HG03521 (cell line): ENCODE data around the gene HSP90AA1.
"Not testable (repeated sequence)": the region's sequence is repeated elsewhere in the genome, so short reads cannot be mapped to it uniquely, and the experiment has no call there.

Source experiments
- ATAC-seq: cut with Tn5 transposase; IDR thresholded peaks from one replicate; pipeline ENCODE4 v1.9.1; 2021; ENCODE audit warnings: mild to moderate bottlenecking, moderate library complexity; ENCODE audit not compliant: unreplicated experiment

Gene HSP90AA1

DNA sequence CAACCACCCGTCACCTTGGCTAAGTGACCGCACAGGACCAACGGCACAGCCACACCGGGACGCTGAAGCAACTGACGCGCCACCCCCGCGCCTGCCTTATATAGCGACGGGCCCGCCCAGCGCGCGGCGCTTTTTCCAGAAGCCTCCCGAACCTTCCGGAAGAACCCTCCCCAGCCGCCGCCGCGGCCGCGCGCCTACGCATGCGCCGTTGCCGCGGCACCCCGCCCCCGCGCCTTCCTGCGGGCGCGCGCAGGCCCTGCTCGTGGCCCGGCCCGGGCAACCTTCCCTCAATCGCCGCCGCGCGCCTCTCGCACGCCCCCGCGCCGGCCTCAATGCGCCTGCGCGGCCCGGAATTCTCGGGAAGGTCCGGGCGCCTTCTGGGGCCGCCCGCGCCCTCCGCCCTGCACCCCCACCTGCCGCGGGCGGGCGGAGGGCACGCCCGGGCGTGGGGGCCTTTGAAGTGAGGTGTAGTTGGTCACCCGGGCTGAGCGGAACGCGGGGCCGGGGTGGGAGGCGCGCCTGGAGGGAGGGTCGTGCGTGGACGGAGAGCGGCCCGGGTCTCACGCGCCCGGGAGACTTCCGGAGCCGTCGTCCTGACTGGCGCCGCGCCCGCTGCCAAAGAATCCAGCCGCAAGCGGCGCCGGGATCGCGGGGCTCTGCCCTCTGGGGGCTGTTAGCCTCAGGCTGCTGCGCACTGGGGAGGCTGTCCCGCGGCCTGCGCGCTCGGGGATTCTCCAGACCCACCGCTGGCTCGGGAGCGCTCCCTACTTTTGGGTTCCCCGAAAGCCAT is at the start of gene HSP90AA1:
TSS of gene HSP90AA1 (minus strand) at position 73 of the 790 bp plus-strand sequence. CDS start 666 bp downstream, outside the sequence.
- peak; percentile 80 for ATAC-seq

DNA sequence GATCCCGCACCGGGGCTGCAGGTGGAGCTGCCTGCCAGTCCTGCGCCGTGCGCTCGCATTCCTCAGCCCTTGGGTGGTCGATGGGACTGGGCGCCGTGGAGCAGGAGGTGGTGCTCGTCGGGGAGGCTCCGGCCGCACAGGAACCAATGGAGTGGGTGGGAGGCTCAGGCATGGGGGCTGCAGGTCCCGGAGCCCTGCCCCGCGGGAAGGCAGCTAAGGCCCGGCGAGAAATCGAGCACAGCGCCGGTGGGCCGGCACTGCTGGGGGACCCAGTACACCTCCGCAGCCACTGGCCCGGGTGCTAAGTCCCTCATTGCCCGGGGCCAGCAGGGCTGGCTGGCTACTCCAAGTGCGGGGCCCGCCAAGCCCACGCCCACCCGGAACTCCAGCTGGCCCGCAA is 48.6 kb upstream of the HSP90AA1 start:
- ATAC-seq = not testable (repeated sequence)

DNA sequence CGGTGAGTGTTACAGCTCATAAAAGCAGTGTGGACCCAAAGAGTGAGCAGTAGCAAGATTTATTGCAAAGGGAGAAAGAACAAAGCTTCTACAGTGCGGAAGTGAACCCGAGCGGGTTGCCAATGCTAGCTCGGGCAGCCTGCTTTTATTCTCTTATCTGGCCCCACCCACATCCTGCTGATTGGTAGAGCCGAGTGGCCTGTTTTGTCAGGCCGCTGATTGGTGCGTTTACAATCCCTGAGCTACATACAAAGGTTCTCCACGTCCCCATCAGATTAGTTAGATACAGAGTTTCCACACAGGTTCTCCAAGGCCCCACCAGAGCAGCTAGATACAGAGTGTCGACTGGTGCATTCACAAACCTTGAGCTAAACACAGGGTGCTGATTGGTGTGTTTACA is 47.9 kb upstream of the HSP90AA1 start:
- ATAC-seq = not testable (repeated sequence)

DNA sequence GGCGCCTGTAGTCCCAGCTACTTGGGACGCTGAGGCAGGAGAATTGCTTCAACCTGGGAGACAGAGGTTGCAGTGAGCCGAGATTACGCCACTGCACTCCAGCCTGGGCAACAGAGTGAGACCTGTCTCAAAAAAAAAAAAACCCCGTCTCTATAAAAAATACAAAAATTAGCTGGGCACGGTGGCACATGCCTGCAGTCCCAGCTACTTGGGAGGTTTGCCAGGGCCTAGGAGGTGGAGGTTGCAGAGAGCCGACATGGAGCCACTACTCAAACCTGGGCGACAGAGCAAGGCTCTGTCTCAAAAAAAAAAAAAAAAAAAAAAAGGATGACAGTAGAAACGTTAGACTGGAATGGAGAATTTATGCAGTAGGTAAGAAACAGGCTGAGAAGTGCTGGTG is 47.2 kb upstream of the HSP90AA1 start:
- ATAC-seq = not testable (repeated sequence)

DNA sequence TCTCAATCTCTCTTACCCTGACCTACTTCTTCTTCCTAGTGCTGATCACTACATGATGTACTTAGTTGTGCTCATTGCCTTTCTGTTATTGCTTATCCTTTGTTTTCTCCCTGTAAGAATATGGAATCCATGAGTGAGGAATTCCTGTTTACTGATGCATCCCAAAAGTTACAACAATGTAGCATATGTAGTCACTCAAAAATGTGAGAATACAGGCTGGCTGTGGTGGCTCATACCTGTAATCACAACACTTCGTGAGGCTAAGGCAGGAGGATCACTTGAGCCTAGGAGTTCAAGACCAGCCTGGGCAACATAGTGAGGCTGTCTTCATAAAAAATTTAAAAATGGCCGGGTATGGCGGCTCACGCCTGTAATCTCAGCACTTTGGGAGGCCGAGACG is 44.9 kb upstream of the HSP90AA1 start:
- ATAC-seq = no peak

DNA sequence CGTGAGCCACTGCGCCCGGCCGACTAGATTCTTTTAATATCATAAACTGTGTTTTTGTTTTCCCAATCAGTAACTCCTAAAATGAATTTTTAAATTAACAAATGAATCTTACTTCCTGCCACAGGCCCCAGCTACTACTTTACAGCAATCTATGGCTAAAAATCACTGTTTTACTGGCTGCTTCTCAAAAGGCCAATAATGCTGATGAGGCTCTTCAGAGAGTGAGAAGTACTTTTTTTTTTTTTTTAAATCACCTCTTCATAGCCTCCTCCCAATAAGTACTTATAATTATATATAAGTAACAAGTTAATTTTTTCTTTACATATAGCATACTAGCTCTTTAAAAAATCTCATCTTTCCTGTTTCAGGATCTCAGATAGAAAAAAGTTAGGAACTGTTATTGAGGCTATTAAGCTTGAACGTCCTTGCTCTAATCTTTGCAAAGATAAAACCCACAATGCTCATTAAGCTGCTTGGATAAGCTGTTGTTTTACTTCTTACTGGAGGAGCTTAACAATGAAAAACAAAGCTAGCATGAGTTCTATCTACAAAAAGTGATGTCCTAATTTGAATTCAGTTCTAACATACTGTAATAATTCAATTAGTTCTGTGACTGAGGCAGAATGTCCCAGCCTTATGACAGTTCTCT is 40.1 kb upstream of the HSP90AA1 start:
- ATAC-seq = no peak

DNA sequence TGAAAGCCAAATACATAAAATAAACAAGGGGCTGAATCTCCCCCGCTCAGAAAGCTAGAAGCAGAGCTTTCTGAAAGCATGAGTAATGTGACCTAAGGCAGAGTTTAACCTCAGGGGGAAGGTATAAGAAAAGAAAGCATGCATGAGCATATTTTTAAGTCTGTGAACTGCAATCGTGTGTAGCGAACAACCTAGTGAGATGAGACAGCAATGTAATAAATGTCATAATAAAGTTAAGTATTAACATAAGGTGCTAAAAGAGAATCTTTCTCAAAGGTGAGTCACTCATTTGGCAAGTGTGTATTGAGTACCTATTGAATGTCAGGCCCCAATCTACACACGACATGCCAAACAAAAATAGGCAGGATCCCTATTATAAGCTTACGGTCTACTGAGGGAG is 38.7 kb upstream of the HSP90AA1 start:
- ATAC-seq = no peak

DNA sequence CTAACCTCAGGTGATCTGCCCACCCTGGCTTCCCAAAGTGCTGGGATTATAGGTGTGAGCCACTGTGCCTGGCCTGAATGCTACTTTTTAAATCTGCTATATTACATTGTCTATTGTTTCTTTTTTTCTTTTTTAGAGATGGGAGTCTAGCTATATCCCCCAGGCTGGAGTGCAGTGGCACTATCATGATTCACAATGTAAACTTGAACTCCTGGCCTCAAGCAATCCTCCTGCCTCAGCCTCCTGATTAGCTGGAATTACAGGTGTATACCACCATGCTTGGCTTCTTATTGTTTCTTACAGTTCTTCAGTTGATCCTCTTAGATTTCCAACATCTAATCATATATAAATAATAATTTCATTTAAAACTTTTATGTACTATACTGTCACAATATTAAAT is 37.6 kb upstream of the HSP90AA1 start:
- ATAC-seq = no peak

DNA sequence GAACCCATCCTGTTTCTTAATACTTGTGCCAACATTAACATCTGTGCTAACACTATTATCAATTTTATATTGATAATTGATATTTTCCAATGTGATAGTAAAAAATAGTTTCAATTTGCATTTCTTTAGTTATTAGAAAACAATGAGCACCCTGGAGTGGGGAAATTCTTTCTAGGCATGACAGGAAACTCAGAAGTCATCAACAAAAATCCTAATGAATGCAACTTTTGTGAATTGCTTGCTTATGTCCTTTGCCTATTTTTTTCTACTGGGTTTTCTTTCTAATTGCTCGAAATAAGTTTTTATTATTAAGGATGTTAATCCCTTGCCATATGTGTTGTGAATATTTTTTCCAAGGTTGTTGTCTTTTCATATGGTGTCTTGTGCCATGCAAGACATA is 34.7 kb upstream of the HSP90AA1 start:
- no peak for ATAC-seq

DNA sequence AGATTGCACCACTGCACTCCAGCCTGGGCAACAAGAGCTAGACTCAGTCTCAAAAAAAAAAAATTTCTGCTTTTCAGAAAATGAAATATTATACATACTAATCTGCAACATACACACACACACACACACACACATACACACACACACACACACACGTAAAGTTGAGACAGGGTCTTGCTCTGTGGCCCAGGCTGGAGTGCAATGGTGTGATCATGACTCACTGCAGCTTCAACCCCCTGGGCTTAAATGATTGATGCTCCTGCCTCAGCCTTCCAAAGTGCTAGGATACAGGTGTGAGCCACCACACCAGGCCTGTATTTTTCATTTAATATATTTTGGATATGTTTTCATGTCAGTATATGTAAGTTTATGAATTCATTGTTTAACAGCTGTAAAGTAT is 34.0 kb upstream of the HSP90AA1 start:
- no peak for ATAC-seq

DNA sequence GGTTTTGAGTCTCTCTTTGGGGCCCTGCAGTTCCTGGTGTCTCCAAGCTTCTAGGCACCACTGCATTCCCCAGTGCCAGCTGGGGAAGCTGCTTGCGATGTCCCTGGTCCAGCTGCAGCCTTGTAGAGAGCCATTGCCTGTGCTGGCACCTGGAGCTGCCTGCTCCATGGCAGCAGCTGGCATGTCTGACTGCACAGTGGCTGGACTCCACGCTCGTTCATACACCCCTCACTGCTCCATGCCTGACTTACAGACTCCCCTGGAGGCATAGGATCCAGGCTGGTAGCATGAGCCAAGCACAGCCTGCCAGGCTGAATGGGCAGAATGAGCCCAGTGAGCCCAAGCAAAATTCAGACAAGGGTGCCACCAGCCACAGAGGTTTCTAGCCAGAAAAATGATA is 31.0 kb upstream of the HSP90AA1 start:
- no peak for ATAC-seq

DNA sequence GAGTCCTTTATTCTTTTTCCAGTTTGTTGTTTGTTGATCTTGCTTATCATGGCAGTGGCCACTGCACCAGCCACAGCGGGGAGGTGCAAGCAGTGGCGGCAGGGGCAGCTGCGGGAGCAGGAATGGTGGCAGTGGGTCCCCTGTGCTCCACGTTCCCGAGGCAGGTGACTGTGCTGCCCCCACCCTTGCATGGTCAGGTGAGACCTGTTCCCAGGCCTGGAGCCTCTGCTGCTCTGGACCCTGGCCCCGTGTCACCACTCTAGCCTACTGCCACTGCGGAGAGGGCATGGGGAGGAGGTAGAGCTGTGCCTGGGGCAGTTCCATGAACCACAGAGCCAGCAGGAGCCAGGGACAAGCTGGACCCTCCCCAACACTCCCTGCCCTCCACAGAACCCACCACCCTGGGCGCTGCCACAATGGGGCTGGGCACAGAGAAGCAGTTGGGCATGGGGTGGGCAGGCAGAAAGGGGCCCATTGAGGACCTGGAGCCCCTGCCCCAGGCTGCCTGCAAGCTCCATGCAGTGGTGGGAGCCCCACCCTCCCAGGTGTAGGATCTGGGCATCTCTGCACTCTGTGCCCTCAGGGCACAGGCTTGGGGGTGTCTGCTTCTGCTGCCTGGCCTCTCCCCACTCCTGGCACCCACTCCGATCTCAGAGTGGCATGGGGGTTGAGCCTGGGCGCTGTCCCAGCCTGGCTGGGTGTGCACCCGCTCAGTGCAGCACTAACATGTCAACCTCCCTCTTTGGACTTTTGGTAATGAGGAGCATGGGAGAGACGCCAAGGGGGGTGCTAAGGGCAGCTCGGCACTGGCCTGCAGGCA is 29.7 kb upstream of the HSP90AA1 start:
- no peak for ATAC-seq

DNA sequence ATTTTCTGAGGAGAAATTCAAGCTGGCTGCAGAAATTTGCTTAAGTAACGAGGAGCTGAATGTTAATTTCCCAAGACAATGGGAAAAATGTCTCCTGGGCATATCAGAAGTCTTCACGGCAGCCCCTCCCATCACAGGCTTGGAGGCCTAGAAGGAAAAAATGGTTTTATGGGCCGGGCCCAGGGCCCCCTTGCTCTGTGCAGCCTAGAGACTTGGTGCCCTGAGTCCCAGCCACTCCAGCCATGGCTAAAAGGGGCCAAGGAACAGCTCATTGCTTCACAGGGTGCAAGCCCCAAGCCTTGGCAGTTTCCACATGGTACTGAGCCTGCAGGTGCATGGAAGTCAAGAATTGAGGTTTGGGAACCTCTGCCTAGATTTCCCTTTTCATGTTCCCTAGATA is 24.3 kb upstream of the HSP90AA1 start:
- ATAC-seq = no peak

DNA sequence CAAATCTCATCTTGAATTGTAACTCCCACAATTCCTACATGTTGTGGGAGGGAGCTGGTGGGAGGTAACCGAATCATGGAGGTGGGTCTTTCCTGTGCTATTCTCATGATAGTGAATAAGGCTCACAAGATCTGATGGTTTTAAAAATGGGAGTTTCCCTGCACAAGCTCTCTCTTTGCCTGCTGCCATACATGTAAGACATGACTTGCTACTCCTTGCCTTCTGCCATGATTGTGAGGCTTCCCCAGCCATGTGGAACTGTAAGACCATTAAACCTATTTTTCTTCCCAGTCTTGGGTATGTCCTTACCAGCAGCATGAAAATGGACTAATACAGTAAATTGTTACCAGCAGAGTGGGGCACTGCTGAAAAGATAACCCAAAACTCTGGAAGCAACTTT is 22.5 kb upstream of the HSP90AA1 start:
- ATAC-seq = not testable (repeated sequence)

DNA sequence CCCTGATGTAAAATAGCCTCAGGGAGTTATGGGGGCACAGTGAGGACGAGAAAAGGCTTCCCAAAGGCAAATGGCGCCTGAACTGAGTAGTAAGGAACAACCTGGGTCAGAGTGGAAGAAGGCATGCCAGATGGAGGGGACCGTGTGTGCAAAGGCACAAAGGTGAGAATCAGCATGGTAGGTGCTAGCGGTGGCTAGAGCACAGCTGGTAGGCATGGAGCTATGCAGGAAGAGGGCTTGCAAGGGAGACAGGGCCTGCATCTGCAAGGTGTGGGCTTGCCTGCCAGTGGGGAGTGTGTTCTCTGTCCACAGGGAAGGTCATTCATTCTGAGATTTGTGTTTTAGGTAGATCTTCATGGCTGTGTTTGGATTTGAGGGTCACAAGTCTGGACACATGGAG is 18.5 kb upstream of the HSP90AA1 start:
- no peak for ATAC-seq

DNA sequence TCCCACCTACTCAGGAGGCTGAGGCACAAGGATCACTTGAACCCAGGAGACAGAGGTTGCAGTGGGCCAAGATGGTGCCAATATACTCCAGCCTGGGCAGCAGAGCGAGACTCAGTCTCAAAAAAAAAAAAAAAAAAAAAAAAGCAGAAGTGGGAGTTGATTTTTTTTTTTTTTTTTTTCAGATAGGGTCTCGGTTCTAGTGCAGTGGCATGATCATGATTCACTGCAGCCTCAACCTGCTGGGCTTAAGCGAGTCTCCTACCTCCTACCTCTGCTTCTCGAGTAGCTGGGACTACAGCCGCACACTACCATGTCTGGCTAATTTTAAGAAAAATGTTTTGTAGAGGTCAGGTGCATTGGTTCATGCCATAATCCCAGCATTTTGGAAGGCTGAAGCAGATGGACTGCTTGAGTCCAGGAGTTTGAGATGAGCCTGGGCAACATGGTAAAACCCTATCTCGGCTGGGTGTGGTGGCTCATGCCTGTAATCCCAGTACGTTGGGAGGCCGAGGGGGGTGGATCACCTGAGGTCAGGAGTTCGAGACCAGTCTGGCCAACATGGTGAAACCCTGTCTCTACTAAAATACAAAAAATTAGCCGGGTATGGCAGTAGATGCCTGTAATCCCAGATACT is 16.3 kb upstream of the HSP90AA1 start:
- no peak for ATAC-seq

DNA sequence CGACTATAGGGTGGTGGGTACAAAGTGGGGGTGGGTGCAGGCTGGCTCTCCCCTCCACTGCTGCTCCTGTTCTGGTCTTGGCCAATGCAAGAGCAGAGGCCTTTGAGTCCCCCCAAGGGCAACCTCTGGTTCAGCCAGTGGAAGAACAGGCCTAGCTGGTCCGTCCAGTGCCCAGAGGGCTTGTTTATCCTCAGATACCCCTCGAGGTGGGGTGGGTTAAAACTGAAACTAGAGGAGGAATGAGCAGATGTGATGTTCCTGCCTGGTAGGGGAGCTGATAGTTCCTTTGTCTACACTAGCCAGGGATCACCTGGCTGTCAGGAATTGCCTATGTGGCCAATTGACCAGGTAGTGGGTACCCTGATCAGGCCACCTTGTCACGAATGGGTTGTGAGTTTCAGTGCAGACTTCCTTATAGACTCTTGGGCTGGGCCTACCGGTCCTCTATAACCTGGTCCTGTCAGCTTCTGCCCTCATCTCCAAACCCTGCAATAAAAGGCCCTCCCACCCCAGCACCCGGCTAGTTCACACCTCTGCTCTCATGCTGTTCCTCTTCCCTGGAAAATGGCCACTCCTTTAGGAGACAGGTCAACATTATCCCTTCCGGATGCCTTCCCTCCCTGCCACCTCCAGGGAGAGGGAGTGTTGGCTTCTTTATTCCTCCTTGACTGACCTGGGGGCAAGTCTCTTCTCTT is 10.7 kb upstream of the HSP90AA1 start:
- ATAC-seq = no peak

DNA sequence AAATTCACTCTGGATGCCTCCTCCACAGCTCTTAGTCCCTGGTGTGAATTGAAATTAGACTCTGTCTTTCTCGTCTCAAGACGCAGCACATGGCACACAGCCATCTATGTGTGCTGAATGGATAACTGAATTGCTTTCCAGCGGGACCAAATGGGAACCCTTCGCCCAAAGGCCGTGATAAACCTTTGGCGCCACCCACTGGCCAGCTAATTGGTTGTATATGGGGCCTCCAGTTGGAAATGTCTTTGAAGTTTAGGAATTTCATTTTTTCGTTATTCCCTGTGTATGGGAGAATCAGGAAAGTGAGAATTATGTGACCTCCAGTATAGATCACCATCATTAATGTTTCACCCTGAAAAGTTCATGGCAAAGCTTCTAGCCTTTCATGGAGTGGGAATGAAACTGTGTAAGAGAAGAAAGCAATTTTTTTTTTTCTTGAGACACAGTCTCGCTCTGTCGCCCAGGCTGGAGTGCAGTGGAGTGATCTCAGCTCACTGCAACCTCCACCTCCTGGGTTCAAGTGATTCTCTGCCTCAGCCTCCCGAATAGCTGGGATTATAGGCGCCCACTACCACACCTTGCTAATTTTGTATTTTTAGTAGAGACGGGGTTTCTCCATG is 9.8 kb upstream of the HSP90AA1 start:
- ATAC-seq = no peak

DNA sequence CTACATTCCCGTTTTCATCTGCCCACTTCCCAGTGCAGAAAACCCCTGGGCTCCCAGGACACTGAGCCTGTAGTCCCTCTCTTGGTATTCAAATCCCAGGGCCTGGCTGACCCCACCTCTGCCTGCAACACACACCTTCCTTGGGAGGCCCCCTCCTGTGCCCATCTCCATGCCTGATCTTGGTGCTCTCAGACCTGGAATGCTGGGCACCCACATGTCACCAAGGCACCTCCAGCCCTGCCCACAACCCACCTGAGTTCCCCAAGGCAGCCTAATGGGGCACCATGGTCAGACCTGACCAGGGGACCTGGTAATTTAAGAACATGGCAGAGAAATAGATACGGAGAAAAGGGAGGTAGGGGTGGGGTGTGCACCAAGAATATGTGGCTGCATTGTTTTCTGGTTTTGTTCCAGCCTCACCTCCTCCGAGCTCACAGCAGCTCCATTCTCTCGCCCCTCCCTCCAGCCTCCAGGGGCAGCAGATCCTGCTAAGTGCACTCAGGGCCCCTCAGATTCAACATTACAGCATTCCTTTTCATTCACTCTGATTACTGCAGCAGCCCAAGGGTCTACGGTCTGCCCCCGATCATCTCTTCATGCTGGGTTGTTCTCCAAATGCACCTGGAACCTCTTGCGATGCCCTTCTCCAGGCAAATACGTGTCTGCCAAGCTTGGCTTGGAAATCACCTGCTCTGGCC is 9.2 kb upstream of the HSP90AA1 start:
- no peak for ATAC-seq
